Kidney (tissue), 14 donors: ENCODE data around the gene CTNND2. TPM values are rescaled to one million over a fixed set of nuclear protein-coding genes. Genes with fewer than 3 reads are reported as not detected.

Source experiments
- DNase-seq, 5 donors: peaks; one replicate each; pipeline ENCODE4 v3.0.0-alpha.2; 2013 to 2020
- FAIRE-seq: peaks from 2 replicates; lab custom pipeline; 2012; peaks lifted over from hg19 to GRCh38; lab: Jason Lieb, UNC
- H3K27ac ChIP-seq, 2 donors: one replicate each; pipeline ENCODE4 v1.7.0; 2013; ENCODE audit warnings: low read depth in 2 of 2, low read length in 2 of 2, inconsistent platforms in 1 of 2
- H3K27me3 ChIP-seq: one replicate; pipeline ENCODE4 v1.7.1; 2013; ENCODE audit warnings: low read length, inconsistent platforms; ENCODE audit not compliant: control insufficient read depth, insufficient read depth
- H3K36me3 ChIP-seq, 3 donors: one replicate each; pipeline versions ENCODE4 v1.7.0 to v1.7.1; 2013; ENCODE audit warnings: low read length in 3 of 3, control low read depth in 1 of 3, inconsistent platforms in 1 of 3; ENCODE audit not compliant: insufficient read depth in 3 of 3, control insufficient read depth in 2 of 3
- H3K4me1 ChIP-seq, 3 donors: one replicate each; pipeline versions ENCODE4 v1.7.0 to v1.7.1; 2013; ENCODE audit warnings: low read length in 3 of 3, inconsistent platforms in 1 of 3, low read depth in 1 of 3; ENCODE audit not compliant: control insufficient read depth in 2 of 3, insufficient read depth in 2 of 3
- H3K4me3 ChIP-seq, 3 donors: one replicate each; pipeline versions ENCODE4 v1.7.0 to v1.8.1; 2013; ENCODE audit warnings: low read length in 3 of 3, control low read depth in 1 of 3, inconsistent platforms in 1 of 3
- H3K9ac ChIP-seq, 3 donors: one replicate each; pipeline versions ENCODE4 v1.7.0 to v1.7.1; 2013; ENCODE audit warnings: low read length in 3 of 3, control low read depth in 1 of 3, inconsistent platforms in 1 of 3
- H3K9me3 ChIP-seq, 3 donors: one replicate each; pipeline versions ENCODE4 v1.7.0 to v1.7.1; 2013; ENCODE audit warnings: low read length in 3 of 3, control low read depth in 1 of 3, inconsistent platforms in 1 of 3; ENCODE audit not compliant: control insufficient read depth in 2 of 3, insufficient read depth in 1 of 3
- intact Hi-C: fragments of 100-400 bp; cut with DNase I; formaldehyde crosslinking; loops from one replicate; pipeline ENCODE4 v1.11.1; 2022
- polyA plus RNA-seq: library from polyadenylated mRNA; stranded (reverse); fragments of 350-450 nt; fragmentation: Illumina TruSeq; extraction: RNeasy Lipid Tissue Mini Kit (QIAGEN cat#74804); gene quantifications from one replicate; pipeline ENCODE4 v1.2.3, GENCODE V29; 2014; ENCODE audit warnings: low read depth, low replicate concordance; ENCODE audit not compliant: insufficient read depth
- total RNA-seq: library from RNA; stranded (reverse); fragmentation: NEBNext Ultra II Directional; extraction: Animal tissue kit (Norgen Biotek cat#: 25700); gene quantifications from one replicate; pipeline ENCODE4 v1.2.1, GENCODE V29; 2021
- TF ChIP-seq, protein P1 (sequence below): IDR thresholded peaks from 3 replicates; pipeline ENCODE4 v1.5.1; 2012; ENCODE audit warnings: mild to moderate bottlenecking, moderate library complexity, borderline replicate concordance; ENCODE audit not compliant: insufficient read depth; ENCODE audit errors: extremely low read depth
- donor health status: control.
- donor health status: control.
- donor health status: control.
- donor health status: control.
- donor health status: control.
- donor health status: DM: yes; HTN: yes; CAD: no.
- donor health status: Normal renal cell carcinoma (clear cell type).

Gene CTNND2
- total and polyA plus RNA-seq, 2 donors from 2014 or later = 0.15 to 0.79 TPM

DNA sequence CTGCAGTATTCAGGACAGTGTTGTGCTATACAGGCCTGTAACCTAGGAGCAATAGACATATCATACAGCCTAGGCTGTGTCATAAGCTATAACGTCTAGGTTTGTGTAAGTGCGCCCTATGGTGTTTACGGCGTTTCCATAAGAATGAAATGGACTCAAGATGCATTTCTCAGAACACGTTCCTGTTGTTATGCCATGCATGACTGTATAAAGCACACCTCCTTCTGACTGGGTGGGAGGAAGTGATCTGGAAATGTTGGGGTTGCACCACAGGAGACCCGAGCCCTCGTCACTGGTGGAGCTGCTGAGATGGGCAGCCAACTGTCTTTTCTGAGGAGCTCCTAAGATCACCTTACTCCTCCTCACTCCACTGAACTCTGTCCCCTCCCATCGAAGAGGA, 751.9 kb downstream of the CTNND2 start:
- Histone ChIP-seq H3K27me3 (no peaks in the 10 kb centered on the region), H3K4me1 (no peaks in the 10 kb centered on the region), H3K9me3 (no peaks in the 10 kb centered on the region), H3K27ac (no peak overlapping the region), H3K4me3 (no peak overlapping the region), H3K36me3 (no peaks in the 10 kb centered on the region), H3K9ac (no peak overlapping the region)
- DNase-seq (peak in 3 of 5 donors; percentile 25 to 67 (median 52)), FAIRE-seq (no peak)
- intact Hi-C loops = no loop called here
- TF ChIP-seq, protein P1, sequence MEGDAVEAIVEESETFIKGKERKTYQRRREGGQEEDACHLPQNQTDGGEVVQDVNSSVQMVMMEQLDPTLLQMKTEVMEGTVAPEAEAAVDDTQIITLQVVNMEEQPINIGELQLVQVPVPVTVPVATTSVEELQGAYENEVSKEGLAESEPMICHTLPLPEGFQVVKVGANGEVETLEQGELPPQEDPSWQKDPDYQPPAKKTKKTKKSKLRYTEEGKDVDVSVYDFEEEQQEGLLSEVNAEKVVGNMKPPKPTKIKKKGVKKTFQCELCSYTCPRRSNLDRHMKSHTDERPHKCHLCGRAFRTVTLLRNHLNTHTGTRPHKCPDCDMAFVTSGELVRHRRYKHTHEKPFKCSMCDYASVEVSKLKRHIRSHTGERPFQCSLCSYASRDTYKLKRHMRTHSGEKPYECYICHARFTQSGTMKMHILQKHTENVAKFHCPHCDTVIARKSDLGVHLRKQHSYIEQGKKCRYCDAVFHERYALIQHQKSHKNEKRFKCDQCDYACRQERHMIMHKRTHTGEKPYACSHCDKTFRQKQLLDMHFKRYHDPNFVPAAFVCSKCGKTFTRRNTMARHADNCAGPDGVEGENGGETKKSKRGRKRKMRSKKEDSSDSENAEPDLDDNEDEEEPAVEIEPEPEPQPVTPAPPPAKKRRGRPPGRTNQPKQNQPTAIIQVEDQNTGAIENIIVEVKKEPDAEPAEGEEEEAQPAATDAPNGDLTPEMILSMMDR = no peak

DNA sequence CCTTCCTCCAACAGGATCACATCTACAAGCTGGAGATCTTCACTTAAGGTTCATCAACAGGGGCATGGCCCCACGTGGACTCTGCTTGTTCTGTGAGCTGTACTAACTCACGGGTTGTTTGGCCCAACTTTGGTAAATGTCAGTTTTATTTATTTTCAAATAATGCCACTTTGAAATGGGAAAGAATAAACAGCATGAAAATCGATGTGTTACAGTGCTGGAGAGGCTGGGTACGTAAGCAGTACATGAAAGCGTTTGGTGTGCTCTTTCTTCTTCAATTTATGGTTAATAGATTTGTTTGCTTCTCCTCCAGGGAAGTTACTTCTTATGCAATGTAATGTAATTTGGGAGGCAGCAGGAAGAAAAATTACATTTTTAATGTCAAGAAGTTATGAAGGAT, 753.3 kb downstream of the CTNND2 start:
- Histone ChIP-seq H3K4me3 (no peak overlapping the region), H3K9ac (no peak overlapping the region), H3K27me3 (no peaks in the 10 kb centered on the region), H3K36me3 (no peaks in the 10 kb centered on the region), H3K9me3 (no peaks in the 10 kb centered on the region), H3K4me1 (no peaks in the 10 kb centered on the region), H3K27ac (no peak overlapping the region)
- FAIRE-seq (no peak), DNase-seq (no peak)
- TF ChIP-seq, protein P1 = no peak
- intact Hi-C loops = no loop called here

DNA sequence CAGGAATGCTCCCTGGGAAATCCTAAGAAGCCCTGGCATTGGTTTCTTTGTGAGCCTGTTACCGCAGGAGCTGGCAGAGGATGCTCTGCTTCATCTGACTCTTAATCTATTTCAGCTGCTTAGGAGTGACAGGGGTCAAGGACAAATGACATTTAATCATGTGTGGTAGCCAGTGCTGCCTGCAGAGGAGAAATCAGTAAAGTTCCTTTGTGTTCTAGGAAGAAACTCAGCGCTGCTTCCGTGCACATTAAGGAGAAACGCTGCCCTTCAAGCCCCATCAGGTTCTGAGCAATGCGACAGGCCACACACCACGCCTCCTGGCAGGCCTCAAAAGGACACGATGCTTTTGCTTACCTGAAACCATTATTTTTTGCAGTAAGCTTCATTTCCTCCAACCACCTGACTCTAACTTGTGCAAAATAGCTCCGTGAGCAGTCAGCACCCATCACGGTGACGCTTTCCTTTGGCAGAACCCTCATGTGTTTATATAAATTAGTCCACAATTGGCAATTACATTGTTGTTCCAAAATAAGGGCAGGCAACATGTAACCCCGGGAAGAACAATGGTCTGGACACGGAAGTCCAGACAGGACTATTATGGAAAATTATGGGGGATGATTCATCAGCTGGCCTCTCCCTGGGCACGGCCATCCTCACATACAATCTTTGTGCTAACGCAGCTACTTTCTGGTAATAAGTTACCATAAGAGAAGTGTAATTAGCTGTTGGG, 755.3 kb downstream of the CTNND2 start:
- intact Hi-C loops = no loop called here
- FAIRE-seq = no peak

More for the DNA sequence above, 755.3 kb downstream of the CTNND2 start:
- no peak overlapping the region for H3K4me3 ChIP-seq
- H3K36me3 ChIP-seq = no peaks in the 10 kb centered on the region
- no peaks in the 10 kb centered on the region for H3K9me3 ChIP-seq
- DNase-seq = peak in 2 of 5 donors; percentile 29 to 33
- H3K9ac ChIP-seq = no peak overlapping the region
- no peaks in the 10 kb centered on the region for H3K4me1 ChIP-seq
- H3K27ac ChIP-seq = no peak overlapping the region
- H3K27me3 ChIP-seq = no peaks in the 10 kb centered on the region
- TF ChIP-seq, protein P1 = no peak
